ENCODE results near the gene SLC1A3.

The SLC1A3 gene

GRCh38 chr5:36593867-36594266, 12.5 kb upstream of the SLC1A3 start:
- no peaks in the 10 kb centered on the region for H3K9me3 ChIP-seq (ENCODE audit: insufficient read depth, low read length)
- TF ChIP-seq EZH2phosphoT487 (IDR thresholded peaks at IDR 0.05; ENCODE audit: low read depth) (no peak), CTCF (IDR thresholded peaks at IDR 0.05; ENCODE audit: low read depth, low read length) (no peak)
- no peak overlapping the region for H3K9ac ChIP-seq (ENCODE audit: low read length)
- no peak overlapping the region for H3K4me2 ChIP-seq (ENCODE audit: low read length)
- H3K36me3 ChIP-seq (replicated peaks; ENCODE audit: low read depth, low read length): no peaks in the 10 kb centered on the region
- no peak overlapping the region for H3K4me3 ChIP-seq (ENCODE audit: low read length)
- no peak overlapping the region for H2AFZ ChIP-seq (ENCODE audit: low read depth, low read length)
- H4K20me1 ChIP-seq (ENCODE audit: insufficient read depth, low read length): no peaks in the 10 kb centered on the region
- H3K27ac ChIP-seq (ENCODE audit: low read length): no peak overlapping the region
- H3K27me3 ChIP-seq (ENCODE audit: low read depth, low read length): no peaks in the 10 kb centered on the region
- H3K79me2 ChIP-seq (ENCODE audit: low read length): no peaks in the 10 kb centered on the region
- no peaks in the 10 kb centered on the region for H3K4me1 ChIP-seq (ENCODE audit: low read length)

- Histone ChIP-seq H2AFZ (ENCODE audit: low read depth, low read length) (no peak overlapping the region), H3K9me3 (ENCODE audit: insufficient read depth, low read length) (no peaks in the 10 kb centered on the region), H3K36me3 (replicated peaks; ENCODE audit: low read depth, low read length) (no peaks in the 10 kb centered on the region), H3K79me2 (ENCODE audit: low read length) (no peaks in the 10 kb centered on the region), H3K27ac (ENCODE audit: low read length) (no peak overlapping the region), H3K9ac (ENCODE audit: low read length) (no peak overlapping the region), H3K27me3 (ENCODE audit: low read depth, low read length) (no peaks in the 10 kb centered on the region), H3K4me1 (ENCODE audit: low read length) (no peaks in the 10 kb centered on the region), H3K4me2 (ENCODE audit: low read length) (no peak overlapping the region), H4K20me1 (ENCODE audit: insufficient read depth, low read length) (no peaks in the 10 kb centered on the region), H3K4me3 (ENCODE audit: low read length) (no peak overlapping the region)
- no peak for TF ChIP-seq EZH2phosphoT487 (IDR thresholded peaks at IDR 0.05; ENCODE audit: low read depth)
- no peak for TF ChIP-seq CTCF (IDR thresholded peaks at IDR 0.05; ENCODE audit: low read depth, low read length)
These were observed 10.2 kb upstream of the SLC1A3 start for GRCh38 chr5:36596247-36596646.

DNA sequence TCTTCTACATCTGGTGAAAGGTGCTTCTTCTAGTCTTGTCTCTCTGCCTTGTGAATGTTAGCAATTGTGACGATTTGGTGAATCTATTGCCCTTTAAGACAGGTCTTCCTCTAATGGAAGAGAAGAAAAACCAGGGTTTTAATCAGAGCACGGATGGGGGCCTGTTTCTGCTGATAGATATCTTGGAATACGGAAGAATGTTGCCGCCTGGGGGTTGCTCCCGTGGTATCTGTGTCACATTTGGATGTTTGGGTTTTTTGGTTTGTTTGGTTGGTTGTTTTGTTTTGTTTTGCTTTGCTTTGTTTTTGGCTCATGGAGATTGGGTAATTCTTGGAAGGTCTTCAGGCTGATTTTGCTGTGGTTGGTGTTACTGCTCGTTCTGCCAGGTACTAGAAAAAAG, 9.7 kb upstream of the SLC1A3 start:
- no peaks in the 10 kb centered on the region for H3K9me3 ChIP-seq (ENCODE audit: insufficient read depth, low read length)
- no peak overlapping the region for H2AFZ ChIP-seq (ENCODE audit: low read depth, low read length)
- H4K20me1 ChIP-seq (ENCODE audit: insufficient read depth, low read length): no peaks in the 10 kb centered on the region
- H3K27ac ChIP-seq (ENCODE audit: low read length): no peak overlapping the region
- no peak overlapping the region for H3K4me2 ChIP-seq (ENCODE audit: low read length)
- H3K27me3 ChIP-seq (ENCODE audit: low read depth, low read length): no peaks in the 10 kb centered on the region
- H3K9ac ChIP-seq (ENCODE audit: low read length): no peak overlapping the region
- H3K36me3 ChIP-seq (replicated peaks; ENCODE audit: low read depth, low read length): no peaks in the 10 kb centered on the region
- no peaks in the 10 kb centered on the region for H3K79me2 ChIP-seq (ENCODE audit: low read length)
- no peak overlapping the region for H3K4me3 ChIP-seq (ENCODE audit: low read length)
- TF ChIP-seq CTCF (IDR thresholded peaks at IDR 0.05; ENCODE audit: low read depth, low read length) (no peak), EZH2phosphoT487 (IDR thresholded peaks at IDR 0.05; ENCODE audit: low read depth) (no peak)
- no peaks in the 10 kb centered on the region for H3K4me1 ChIP-seq (ENCODE audit: low read length)

GRCh38 chr5:36598045-36598444, 8.4 kb upstream of the SLC1A3 start:
- Histone ChIP-seq H3K36me3 (replicated peaks; ENCODE audit: low read depth, low read length) (no peaks in the 10 kb centered on the region), H3K4me3 (ENCODE audit: low read length) (no peak overlapping the region), H3K27me3 (ENCODE audit: low read depth, low read length) (no peaks in the 10 kb centered on the region), H3K9ac (ENCODE audit: low read length) (no peak overlapping the region), H3K4me2 (ENCODE audit: low read length) (no peak overlapping the region), H3K4me1 (ENCODE audit: low read length) (no peaks in the 10 kb centered on the region), H4K20me1 (ENCODE audit: insufficient read depth, low read length) (no peaks in the 10 kb centered on the region), H3K79me2 (ENCODE audit: low read length) (no peaks in the 10 kb centered on the region), H3K9me3 (ENCODE audit: insufficient read depth, low read length) (no peaks in the 10 kb centered on the region), H2AFZ (ENCODE audit: low read depth, low read length) (no peak overlapping the region), H3K27ac (ENCODE audit: low read length) (no peak overlapping the region)
- TF ChIP-seq EZH2phosphoT487 (IDR thresholded peaks at IDR 0.05; ENCODE audit: low read depth): no peak
- TF ChIP-seq CTCF (IDR thresholded peaks at IDR 0.05; ENCODE audit: low read depth, low read length): no peak

Measured in OCI-LY3 (cell line).